H1 (cell line): ENCODE results near the gene LARP1. TPM values are rescaled to one million over a fixed set of nuclear protein-coding genes. Genes with fewer than 3 reads are reported as not detected.

Experiments used
- CTCF ChIA-PET: fragments of 300-600 bp; sonication (Branson Sonifier 250); formaldehyde crosslinking; loops from one replicate; lab custom pipeline; 2021; ENCODE audit not compliant: partially characterized antibody; lab: Charles Lee
- POLR2A ChIA-PET: fragments of 300-600 bp; sonication (Branson Sonifier 250); formaldehyde crosslinking; loops from one replicate; lab custom pipeline; 2021; ENCODE audit warnings: inconsistent platforms; ENCODE audit not compliant: partially characterized antibody; lab: Charles Lee
- DNase-seq, 2 experiments: peaks; one replicate each; pipeline versions ENCODE4 v3.0.0 to v3.0.0-alpha.2; 2010 to 2022; ENCODE audit warnings: low spot score in 2 of 2, low read depth in 1 of 2, mixed read lengths in 1 of 2
- FAIRE-seq: peaks from 2 replicates; lab custom pipeline; 2011; peaks lifted over from hg19 to GRCh38; lab: Jason Lieb, UNC
- H2AFZ ChIP-seq: 2 replicates; pipeline ENCODE4 v1.8.1; 2012; ENCODE audit warnings: low read length, inconsistent platforms
- H2AK5ac ChIP-seq: 2 replicates; pipeline ENCODE4 v1.6.1; 2013; ENCODE audit warnings: low read depth, low read length
- H2BK120ac ChIP-seq: replicated peaks from 2 replicates; pipeline ENCODE3; 2013; ENCODE audit warnings: low read depth, low read length, inconsistent platforms
- H2BK12ac ChIP-seq: 2 replicates; pipeline ENCODE4 v1.6.1; 2013; ENCODE audit warnings: low read depth, low read length
- H2BK15ac ChIP-seq: 2 replicates; pipeline ENCODE4 v1.6.1; 2013; ENCODE audit warnings: low read length
- H2BK20ac ChIP-seq: 2 replicates; pipeline ENCODE4 v1.6.1; 2013; ENCODE audit warnings: low read length
- H2BK5ac ChIP-seq: 2 replicates; pipeline ENCODE4 v1.6.1; 2013; ENCODE audit warnings: low read depth, low read length
- H3K14ac ChIP-seq: 2 replicates; pipeline ENCODE4 v1.6.1; 2013; ENCODE audit warnings: inconsistent platforms; ENCODE audit not compliant: insufficient read length
- H3K18ac ChIP-seq: 2 replicates; pipeline ENCODE4 v1.6.1; 2013; ENCODE audit warnings: low read length; ENCODE audit errors: extremely low read depth
- H3K23ac ChIP-seq: 2 replicates; pipeline ENCODE4 v1.6.1; 2013; ENCODE audit warnings: inconsistent platforms; ENCODE audit not compliant: insufficient read length
- H3K23me2 ChIP-seq: 2 replicates; pipeline ENCODE4 v1.6.1; 2013; ENCODE audit warnings: low read depth, low read length
- H3K27ac ChIP-seq: 2 replicates; pipeline ENCODE4 v1.6.1; 2011; ENCODE audit warnings: low read depth, low read length, inconsistent platforms
- H3K27me3 ChIP-seq, 4 experiments: replicated peaks in 1 of 4; 1 replicate in 1 of 4; 2 replicates in 3 of 4; pipeline versions ENCODE4 v1.6.1 to v1.8.1; 2011 to 2013; ENCODE audit warnings: low read length in 3 of 4, mild to moderate bottlenecking in 3 of 4, inconsistent platforms in 2 of 4, mixed read lengths in 2 of 4, moderate library complexity in 1 of 4; ENCODE audit not compliant: control insufficient read depth in 3 of 4, insufficient read depth in 3 of 4; ENCODE audit errors: extremely low read depth in 1 of 4
- H3K36me3 ChIP-seq, 4 experiments: 2 replicates each; pipeline versions ENCODE4 v1.6.1 to v1.8.1; 2011 to 2013; ENCODE audit warnings: mild to moderate bottlenecking in 4 of 4, low read length in 3 of 4, moderate library complexity in 2 of 4, control low read depth in 1 of 4, inconsistent platforms in 1 of 4; ENCODE audit not compliant: insufficient read depth in 4 of 4, control insufficient read depth in 2 of 4
- H3K4ac ChIP-seq: replicated peaks from 2 replicates; pipeline ENCODE3; 2013; ENCODE audit warnings: low read length, low read depth, mixed read lengths, inconsistent platforms; ENCODE audit not compliant: insufficient read length
- H3K4me1 ChIP-seq, 4 experiments: replicated peaks in 1 of 4; 1 replicate in 1 of 4; 2 replicates in 3 of 4; pipeline versions ENCODE4 v1.6.1 to v1.8.1; 2011 to 2013; ENCODE audit warnings: low read length in 3 of 4, inconsistent platforms in 2 of 4, mixed read lengths in 1 of 4; ENCODE audit not compliant: insufficient read depth in 4 of 4, control insufficient read depth in 3 of 4
- H3K4me2 ChIP-seq, 2 experiments: 2 replicates each; pipeline versions ENCODE4 v1.6.1 to v1.8.1; 2011 to 2013; ENCODE audit warnings: low read depth in 2 of 2, low read length in 2 of 2, control low read depth in 1 of 2, inconsistent platforms in 1 of 2, mild to moderate bottlenecking in 1 of 2; ENCODE audit not compliant: insufficient read depth in 1 of 2
- H3K4me3 ChIP-seq, 4 experiments: fragments of 200-600, 300-600 bp in 1 of 4; sonication (generic), shearing (Covaris generic), sonication (Bioruptor Twin) in 1 of 4; 2 replicates each; pipeline versions ENCODE4 v1.5.1 to v1.8.1; 2011 to 2016; ENCODE audit warnings: low read length in 4 of 4, low read depth in 3 of 4, control low read depth in 2 of 4, inconsistent platforms in 2 of 4, mild to moderate bottlenecking in 2 of 4, mixed read lengths in 1 of 4, moderate library complexity in 1 of 4; ENCODE audit not compliant: insufficient read depth in 2 of 4; ENCODE audit errors: extremely low read depth in 1 of 4
- H3K56ac ChIP-seq: replicated peaks from 2 replicates; pipeline ENCODE3; 2013; ENCODE audit warnings: low read depth, mild to moderate bottlenecking, mixed read lengths, low read length, inconsistent platforms; ENCODE audit not compliant: insufficient read length
- H3K79me1 ChIP-seq: 2 replicates; pipeline ENCODE4 v1.6.1; 2013; ENCODE audit warnings: low read depth, low read length, control low read depth
- H3K79me2 ChIP-seq, 2 experiments: 2 replicates each; pipeline versions ENCODE4 v1.6.1 to v1.8.1; 2012 to 2013; ENCODE audit warnings: low read length in 2 of 2, mild to moderate bottlenecking in 2 of 2, inconsistent platforms in 1 of 2; ENCODE audit not compliant: insufficient read depth in 2 of 2, control insufficient read depth in 1 of 2
- H3K9ac ChIP-seq, 4 experiments: replicated peaks in 1 of 4; 1 replicate in 1 of 4; 2 replicates in 3 of 4; pipeline versions ENCODE4 v1.6.1 to v1.8.1; 2011 to 2013; ENCODE audit warnings: low read depth in 3 of 4, low read length in 3 of 4, control low read depth in 2 of 4, mild to moderate bottlenecking in 2 of 4, moderate library complexity in 2 of 4, inconsistent platforms in 1 of 4; ENCODE audit errors: extremely low read depth in 1 of 4
- H3K9me3 ChIP-seq, 2 experiments: 2 replicates each; pipeline versions ENCODE4 v1.6.1 to v1.8.1; 2012 to 2013; ENCODE audit warnings: mild to moderate bottlenecking in 2 of 2, moderate library complexity in 2 of 2, control low read depth in 1 of 2, inconsistent platforms in 1 of 2, low read depth in 1 of 2, low read length in 1 of 2, mixed read lengths in 1 of 2; ENCODE audit not compliant: insufficient read depth in 2 of 2
- H4K20me1 ChIP-seq, 2 experiments: replicated peaks in 1 of 2; 2 replicates each; pipeline versions ENCODE3 to v1.8.1; 2011 to 2013; ENCODE audit warnings: inconsistent platforms in 2 of 2, low read length in 2 of 2, mild to moderate bottlenecking in 1 of 2; ENCODE audit not compliant: insufficient read depth in 2 of 2, control insufficient read depth in 1 of 2
- H4K5ac ChIP-seq: 2 replicates; pipeline ENCODE4 v1.6.1; 2013; ENCODE audit warnings: low read length, low read depth, mixed read lengths, inconsistent platforms; ENCODE audit not compliant: insufficient read length
- H4K8ac ChIP-seq: 2 replicates; pipeline ENCODE4 v1.8.0; 2013; ENCODE audit warnings: mild to moderate bottlenecking, moderate library complexity, low read length, inconsistent platforms; ENCODE audit not compliant: insufficient read depth; ENCODE audit errors: extremely low read depth
- H4K91ac ChIP-seq: replicated peaks from 2 replicates; pipeline ENCODE3; 2013; ENCODE audit warnings: low read length, mixed read lengths, inconsistent platforms; ENCODE audit not compliant: insufficient read length
- TEAD4 ChIP-seq: IDR thresholded peaks from 2 replicates; pipeline ENCODE4 v1.6.1; 2012; ENCODE audit warnings: low read depth, low read length, inconsistent platforms, mixed read lengths
- WGBS, 2 experiments: shearing (Covaris generic) in 1 of 2; methylation state at CpG; one replicate each; pipeline versions ENCODE4 v1.1.6 to v1.1.7; 2013 to 2015; ENCODE audit warnings: low lambda C conversion rate in 2 of 2, mixed read lengths in 2 of 2, inconsistent platforms in 1 of 2, low coverage in 1 of 2, missing lambda C conversion rate in 1 of 2; ENCODE audit not compliant: insufficient replicate concordance in 2 of 2, insufficient coverage in 1 of 2, insufficient read length in 1 of 2; ENCODE audit errors: extremely low coverage in 1 of 2, missing lambda C conversion rate in 1 of 2; 5-methylcytosine and 5-hydroxymethylcytosine counted together
- polyA plus RNA-seq, 7 experiments: library from polyadenylated mRNA; depleted of rRNA in 3 of 7; stranded (reverse) in 5 of 7; unstranded in 2 of 7; fragments of >200 nt in 5 of 7; fragments of 200-250 nt in 2 of 7; gene quantifications; 1 replicate in 5 of 7; 2 replicates in 1 of 7; 4 replicates in 1 of 7; pipeline versions ENCODE4 v1.2.1 to v1.2.3, GENCODE V29; 2011 to 2013; ENCODE audit warnings: missing spikeins in 2 of 7, mixed read lengths in 2 of 7
- total RNA-seq: library from RNA; stranded (reverse); fragmentation: NEBNext Ultra II Directional; extraction: Animal tissue kit (Norgen Biotek cat#: 25700); gene quantifications from 2 replicates; pipeline ENCODE4 v1.2.1, GENCODE V29; 2021

LARP1 gene
- total and polyA plus RNA-seq, 2 of the 8 experiments (the other 6 are each of a cell fraction or from before 2014, with no cell fraction given) = 106 to 422 TPM

DNA sequence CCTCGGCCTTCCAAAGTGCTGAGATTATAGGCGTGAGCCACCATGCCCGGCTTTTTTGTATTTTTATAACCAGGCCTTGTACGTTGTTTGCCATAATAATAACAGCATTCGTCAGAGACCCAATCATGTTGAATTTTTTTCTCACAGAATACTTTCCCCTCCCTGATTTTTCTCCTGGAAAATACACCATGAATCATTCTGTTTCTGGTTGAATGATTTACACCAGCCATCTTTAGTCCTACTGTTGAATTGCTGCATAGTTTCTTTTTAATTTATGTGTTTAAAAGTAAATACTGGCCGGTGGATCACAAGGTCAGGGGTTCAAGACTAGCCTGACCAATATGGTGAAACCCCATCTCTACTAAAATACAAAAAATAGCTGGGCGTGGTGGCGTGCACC is 106.8 kb downstream of the LARP1 start:
- no peak overlapping the region for H4K5ac ChIP-seq
- H3K23ac ChIP-seq = no peak overlapping the region
- H3K4me1 ChIP-seq = peaks cover 0 to 9% (median 5%) of the 10 kb centered on the region in 4 experiments; a peak in 6 of 7 replicates
- H4K8ac ChIP-seq = no peak overlapping the region
- peaks cover 7 to 35% (median 20%) of the 10 kb centered on the region in 4 experiments for H3K36me3 ChIP-seq
- H3K18ac ChIP-seq = no peak overlapping the region
- 94% methylated on average over 8 of the region's 8 CpGs; no CpG with 5 or more reads in 1 of the 2 experiments for WGBS, 2 experiments
- H3K4me3 ChIP-seq = no peak overlapping the region
- H3K9ac ChIP-seq = no peak overlapping the region
- POLR2A ChIA-PET = interaction anchor here (0.6 kb wide), 1 partner anchor 141 kb away, joined by 3 read pairs; no protein-coding TSS in a partner anchor
- no peak overlapping the region for H2BK5ac ChIP-seq
- no peak overlapping the region for H3K4me2 ChIP-seq
- H3K14ac ChIP-seq = no peak overlapping the region
- peaks cover 5% of the 10 kb centered on the region; the same call in 1 of the 2 replicates for H3K79me1 ChIP-seq
- H3K27ac ChIP-seq = no peak overlapping the region
- H2BK12ac ChIP-seq = no peak overlapping the region
- H2BK20ac ChIP-seq = no peak overlapping the region
- FAIRE-seq = no peak
- no peak overlapping the region for H2AFZ ChIP-seq
- peaks cover 22 to 63% of the 10 kb centered on the region in 2 experiments for H3K79me2 ChIP-seq
- no peak overlapping the region for H4K91ac ChIP-seq
- CTCF ChIA-PET = interaction anchor here (2.2 kb wide), 1 partner anchor 212 kb away, joined by 5 read pairs; no protein-coding TSS in a partner anchor
- DNase-seq = no peak
- no peak overlapping the region for H2BK120ac ChIP-seq
- H2BK15ac ChIP-seq = no peak overlapping the region
- peaks cover 6% of the 10 kb centered on the region for H3K23me2 ChIP-seq
- no peak overlapping the region for H3K56ac ChIP-seq
- no peaks in the 10 kb centered on the region for H3K9me3 ChIP-seq
- H2AK5ac ChIP-seq = no peak overlapping the region
- peaks cover 3 to 7% of the 10 kb centered on the region in 2 experiments for H4K20me1 ChIP-seq
- H3K4ac ChIP-seq = no peak overlapping the region
- H3K27me3 ChIP-seq = no peaks in the 10 kb centered on the region
- no peak for TF ChIP-seq TEAD4
